C4-2B (cell line): ENCODE measurements around the gene HOXC9.

Source experiments
- CTCF ChIP-seq: fragments of 450-650 bp; conservative IDR thresholded peaks from 2 replicates; pipeline ENCODE4 v1.5.1; 2017; ENCODE audit warnings: mild to moderate bottlenecking
- ZFX ChIP-seq: fragments of 450-650 bp; IDR thresholded peaks from 2 replicates; pipeline ENCODE4 v1.6.1; 2017

DNA sequence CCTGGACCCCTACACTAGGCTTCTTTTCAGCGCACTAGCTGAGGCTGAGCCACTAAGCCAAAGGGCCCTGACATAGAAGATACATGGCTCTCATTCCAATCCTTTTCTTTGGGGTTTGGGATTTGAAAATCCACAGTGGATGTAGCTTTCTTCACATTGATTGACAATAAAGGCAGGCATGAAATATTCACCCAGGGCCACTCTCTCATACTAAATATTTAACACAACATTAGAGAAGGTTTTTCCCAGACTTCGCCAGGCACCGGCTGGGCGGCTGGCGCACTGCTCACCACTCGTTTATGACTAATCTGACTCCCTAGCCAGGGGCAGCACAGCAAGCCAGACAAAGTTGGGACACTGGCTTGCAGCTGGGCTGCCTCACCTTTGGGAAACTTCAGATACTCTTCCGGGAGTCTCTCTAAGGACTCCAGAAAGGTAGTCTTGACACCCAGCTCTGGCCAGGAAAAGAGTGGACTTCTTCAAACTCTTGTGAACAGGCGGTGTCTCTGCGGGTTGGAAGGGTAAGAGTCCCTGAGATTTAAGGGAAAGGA is 27.7 kb upstream of the HOXC9 start:
- TF ChIP-seq ZFX (no peak), CTCF (no peak)
